GM15510 (cell line): Measurements from ENCODE around the gene OLFM1.

Source experiments
- POLR2A ChIP-seq: IDR thresholded peaks from 3 replicates; pipeline ENCODE4 v1.6.1; 2011; ENCODE audit warnings: borderline replicate concordance; ENCODE audit not compliant: insufficient read length; ENCODE audit errors: extremely low read depth

Gene OLFM1

DNA sequence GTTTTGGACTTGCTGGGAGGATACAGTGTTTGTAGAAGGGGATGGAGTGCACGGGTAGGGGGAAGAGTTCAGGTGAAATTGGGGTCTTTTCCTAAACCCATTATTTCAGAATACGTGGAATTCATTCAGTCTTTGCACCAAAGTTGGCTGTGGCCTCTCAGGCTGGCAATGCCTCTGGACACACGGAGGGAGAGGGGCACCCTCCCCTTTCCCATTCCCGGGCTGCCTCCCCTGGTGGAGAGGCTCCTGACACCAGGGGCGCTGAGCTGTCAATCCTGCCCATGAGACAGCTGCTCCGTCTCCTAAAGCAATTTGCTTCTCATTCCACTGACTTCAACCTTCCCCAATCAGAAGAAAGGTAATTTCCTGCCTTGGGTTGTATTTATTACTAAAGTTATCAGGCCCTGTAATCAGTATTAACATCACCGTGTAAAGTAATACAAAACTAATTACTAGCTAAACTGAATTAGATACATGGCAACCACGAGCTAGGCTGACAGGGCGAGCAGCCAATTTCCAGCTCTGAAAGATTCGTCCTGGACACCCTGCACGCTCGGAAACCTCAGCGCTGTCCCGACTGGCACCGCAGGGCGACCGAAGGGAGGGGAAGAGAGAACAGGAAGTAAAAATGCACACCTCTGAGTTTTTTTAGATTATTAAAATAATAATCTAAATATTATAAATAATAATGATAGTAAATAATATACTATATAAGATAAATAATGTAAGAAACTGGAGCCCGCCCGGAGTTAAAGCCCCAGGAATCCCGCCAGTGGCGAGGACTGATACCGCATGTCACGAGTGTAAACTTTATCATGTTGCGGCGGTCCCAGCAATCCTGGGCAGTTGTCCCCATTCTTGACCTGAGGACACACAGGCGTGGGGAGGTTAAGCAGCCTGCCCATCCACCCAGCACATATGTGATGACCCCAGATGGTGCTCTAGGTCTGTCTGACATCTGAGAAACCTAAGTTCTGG is 6.9 kb upstream of the OLFM1 start:
- TF ChIP-seq POLR2A, result no peak

DNA sequence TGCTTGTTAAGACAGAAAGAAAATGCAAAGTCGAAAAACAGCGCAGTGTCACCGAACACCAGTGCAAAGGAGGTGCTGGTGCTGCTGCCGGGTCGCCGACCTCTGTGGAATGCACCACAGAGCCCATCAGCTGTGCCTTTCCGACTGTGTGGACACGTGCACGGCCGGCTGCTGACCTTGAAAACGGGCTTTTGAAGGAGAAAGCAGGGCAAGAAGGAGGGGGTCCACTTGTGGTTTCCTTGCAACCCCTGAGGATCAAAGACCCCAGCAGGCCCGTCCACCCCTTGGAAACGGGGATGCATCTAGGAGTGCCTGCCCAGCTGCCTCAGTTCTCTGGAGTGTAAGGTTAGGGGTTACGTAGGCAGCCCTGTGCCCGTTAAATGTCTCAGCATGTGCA is 6.2 kb upstream of the OLFM1 start:
- TF ChIP-seq POLR2A, result no peak

DNA sequence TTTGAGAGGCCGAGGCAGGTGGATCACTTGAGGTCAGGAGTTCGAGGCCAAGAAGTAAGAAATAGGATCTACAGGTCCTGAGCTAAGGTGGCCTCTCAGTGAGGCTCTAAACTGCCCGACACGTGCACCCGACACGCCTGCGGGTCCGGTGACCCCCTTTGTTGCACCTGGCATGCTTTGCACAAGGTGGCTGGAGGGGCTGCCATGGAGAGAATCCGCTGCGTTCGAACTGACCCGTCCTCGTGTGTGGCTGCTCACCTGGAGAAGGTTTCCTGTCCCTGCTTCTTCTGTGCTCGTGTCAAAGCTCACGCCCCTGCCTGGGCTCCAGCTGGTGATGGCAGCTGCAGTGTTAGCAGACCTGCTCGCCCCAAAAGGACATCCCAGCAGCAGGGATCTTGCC is 5.7 kb upstream of the OLFM1 start:
- no peak for TF ChIP-seq POLR2A

DNA sequence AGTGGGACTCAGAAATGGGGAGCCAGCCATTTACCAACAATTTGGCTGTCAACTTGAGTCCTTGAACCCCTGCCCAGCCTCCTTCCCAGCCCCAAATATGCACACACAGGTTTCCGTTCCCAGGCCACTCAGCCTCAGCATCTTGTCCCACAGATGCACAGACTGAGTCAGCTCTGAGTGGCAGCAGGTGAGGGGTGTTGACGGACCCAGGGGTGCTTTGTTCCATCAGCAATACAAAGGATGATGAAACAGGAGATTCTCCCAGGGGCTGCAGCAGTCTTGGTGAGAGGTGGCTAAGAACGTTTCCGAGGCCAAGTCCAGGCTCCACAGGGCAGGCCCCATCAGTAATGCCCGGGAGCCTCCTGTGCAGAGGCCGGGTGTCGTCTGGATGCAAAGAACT is 4.9 kb upstream of the OLFM1 start:
- TF ChIP-seq POLR2A, result no peak

DNA sequence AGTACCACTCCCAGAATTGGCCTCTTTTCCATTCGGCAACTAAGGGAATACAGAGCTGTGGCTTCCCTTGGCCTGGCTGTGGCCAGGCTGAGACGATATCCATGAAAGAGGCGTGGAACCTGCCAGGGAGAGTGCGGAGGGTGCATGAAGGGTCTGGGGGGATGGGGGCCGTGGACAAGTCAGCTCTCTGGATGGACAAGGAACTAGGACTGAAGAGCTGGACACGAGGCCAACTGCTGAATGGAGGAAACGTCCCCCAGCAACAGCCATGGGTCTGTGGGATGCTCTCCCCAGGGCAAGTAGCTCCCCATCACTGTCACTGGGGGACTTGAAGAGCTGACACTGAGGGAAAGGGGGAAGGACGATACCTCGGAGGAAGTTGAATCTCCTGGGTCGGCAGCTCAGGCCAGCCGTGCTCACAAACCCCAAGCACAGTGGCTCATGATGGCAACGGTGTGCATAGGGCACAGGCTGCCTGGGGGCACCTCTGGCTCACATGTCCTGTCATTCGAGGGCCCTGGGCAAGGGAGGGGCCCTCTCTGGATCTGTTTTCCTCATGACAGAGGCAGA is 4.1 kb upstream of the OLFM1 start:
- no peak for TF ChIP-seq POLR2A

DNA sequence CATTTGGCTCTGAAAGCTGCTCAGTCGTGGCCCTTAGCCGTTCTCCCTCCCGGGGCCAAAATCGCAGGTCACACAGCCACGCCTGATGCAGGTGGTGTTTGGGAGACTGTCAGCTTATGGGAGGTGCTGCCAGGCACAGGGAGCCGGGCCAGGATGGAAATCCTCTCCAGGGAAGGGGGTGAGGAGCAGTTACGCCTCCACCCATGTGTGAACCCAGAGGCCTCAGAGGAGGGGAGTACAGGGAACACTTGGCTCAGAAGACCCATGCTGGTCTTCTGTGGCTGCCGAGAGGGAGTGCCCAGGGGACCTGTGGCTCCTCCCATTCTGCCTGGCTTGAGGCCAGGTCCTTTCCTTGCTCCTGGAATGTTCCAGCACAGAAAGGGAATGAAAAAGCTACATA is 3.6 kb upstream of the OLFM1 start:
- no peak for TF ChIP-seq POLR2A

DNA sequence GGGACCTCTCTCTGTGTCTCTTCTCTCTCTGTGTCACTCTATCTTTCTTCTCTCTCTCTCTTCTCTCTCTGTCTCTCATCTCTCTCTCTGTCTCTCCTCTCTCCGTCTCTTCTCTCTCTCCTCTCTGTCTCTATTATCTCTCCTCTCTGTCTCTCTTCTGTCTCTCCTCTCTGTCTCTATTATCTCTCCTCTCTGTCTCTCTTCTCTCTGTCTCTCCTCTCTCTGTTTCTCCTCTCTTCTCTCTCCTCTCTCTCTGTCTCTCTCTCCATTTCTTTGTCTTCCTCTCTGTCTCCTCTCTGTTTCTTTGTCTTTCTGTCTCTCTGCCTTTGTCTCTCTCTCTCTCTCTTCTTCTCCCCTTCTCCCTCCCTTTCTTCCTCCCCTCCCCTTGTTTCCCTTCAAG is 3.2 kb upstream of the OLFM1 start:
- no peak for TF ChIP-seq POLR2A

DNA sequence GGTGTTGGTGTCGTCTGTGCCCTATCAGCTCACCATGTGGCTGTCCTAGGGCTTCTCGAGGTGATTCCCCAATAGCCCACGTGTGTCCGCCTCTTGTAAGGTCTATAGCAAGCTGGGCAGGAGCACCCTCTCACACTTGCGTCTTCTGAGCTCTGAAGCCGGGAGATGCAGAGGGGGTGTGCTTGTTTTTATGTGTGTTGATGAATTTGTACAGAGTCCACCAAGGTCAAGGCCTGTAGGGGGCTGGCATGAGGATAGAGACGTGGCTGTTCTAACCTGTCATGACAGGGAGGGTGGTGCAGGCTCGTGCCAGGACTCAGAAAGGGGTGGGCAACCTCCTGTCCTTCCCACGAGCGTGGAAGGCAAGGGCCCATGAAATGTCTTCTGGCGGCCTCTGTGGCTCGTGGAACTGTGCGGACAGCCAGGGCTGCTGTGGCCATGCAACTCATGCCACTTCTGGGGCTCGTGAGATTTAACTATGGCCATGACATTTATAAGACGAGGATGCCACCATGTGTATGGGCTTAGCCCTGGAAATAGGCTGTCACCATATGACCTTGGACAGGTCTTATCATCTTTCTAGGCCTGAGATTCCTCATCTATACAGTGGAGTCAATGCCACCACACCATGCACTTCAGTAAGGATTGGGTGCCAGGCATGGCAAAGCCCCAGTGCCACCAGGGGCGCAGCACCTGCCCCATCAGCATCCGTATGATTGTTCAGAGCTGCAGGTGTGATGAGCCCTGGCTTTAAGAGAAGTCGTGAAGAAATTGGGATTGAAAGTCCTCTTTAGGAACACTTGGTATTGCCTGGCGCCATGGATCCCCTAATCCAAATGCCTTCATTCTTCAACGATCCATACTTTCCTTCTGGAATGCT is 2.3 kb upstream of the OLFM1 start:
- no peak for TF ChIP-seq POLR2A

DNA sequence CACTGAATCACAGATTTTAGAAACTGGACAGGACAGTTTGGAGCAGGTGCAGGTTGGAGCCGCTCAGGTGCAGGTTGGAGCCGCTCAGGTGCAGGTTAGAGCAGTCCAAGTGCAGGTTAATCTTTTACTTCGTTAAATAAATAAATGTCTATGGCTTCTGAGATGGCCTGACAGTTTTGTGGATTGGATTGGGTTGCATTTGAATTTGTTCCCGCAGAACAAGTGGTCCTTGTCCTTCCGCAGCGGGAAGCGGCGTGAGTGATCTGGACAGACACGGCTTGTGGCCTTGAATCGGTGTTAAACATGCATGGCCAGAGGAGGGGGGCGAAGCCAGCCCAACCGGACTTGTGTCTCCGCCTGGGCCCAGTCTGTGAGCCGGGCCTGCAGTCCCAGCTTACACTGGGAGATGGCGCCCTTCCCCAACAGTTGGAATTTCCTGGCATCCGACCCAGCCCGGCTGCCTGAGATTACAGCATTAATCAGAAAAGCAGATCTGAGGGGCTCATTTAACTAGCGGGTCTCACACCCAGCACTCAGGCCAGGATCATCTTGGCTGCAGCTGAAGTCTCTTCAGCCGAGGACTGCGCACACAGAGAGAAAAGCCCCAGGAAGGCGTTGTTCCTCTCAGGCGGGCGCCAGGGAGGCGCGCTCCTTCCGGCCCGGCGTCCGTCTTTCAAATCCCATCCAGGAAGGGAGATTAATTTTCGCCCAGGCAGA is 1.5 kb upstream of the OLFM1 start:
- TF ChIP-seq POLR2A, result no peak

DNA sequence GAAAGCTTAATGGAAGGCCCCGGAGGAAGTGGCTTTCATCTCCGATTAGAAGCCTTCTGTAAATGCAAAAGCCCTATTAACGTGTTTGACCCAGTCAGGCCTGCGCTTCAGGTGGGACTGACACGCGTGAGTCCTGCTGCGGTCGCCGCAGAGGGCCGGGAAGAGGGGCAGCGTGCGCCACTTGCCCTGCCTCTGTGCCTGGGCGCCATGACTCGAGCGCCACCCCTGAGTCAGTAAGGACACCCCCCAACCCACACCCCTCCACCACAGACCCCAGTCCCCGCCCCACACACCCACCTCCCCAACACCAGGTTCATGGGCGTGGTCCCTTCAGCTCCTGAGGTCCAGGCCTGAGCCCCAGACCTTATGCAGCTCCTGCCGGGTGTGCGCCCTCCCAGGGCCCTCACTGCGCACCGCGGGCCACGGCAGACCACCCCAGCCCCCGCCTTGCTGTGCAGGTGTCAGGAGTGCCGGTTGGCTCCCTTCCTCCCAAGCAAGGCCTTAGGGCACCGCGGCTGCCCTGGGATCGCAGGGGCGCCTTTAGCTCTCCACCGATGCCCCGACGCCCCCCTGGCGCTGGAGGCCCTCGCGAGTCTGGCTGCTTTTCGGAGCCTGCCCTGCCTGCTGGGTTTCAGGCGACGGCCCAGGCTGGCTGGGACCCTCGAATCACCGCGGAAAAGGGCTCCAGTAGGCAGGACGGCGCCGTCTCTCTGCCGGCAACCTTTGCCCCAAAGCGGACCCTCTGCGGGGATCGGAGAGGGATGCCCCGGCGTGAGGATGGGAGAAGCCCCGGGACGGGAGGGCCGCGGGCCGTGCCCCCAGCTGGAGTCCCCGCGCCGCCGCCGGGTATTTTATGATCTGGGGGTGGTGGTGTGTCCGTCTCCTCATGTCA is 625 bp upstream of the OLFM1 start:
- TF ChIP-seq POLR2A, result no peak

DNA sequence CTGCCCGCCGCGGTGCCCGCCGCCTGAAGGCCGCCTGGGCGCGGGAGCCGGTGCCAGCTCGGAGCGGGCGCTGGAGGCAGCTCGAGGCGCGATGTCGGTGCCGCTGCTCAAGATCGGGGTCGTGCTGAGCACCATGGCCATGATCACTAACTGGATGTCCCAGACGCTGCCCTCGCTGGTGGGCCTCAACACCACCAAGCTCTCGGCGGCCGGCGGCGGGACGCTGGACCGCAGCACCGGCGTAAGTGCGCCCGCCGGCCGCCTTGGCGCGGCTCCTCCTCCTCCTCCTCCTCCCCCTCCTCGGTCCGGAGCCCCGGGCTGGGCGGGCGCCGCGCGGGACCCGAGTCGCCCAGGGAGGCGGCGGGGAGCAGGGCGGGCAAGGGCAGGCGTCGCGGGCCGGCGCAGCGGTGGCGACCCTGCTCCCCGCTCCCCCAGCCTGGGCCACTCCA is 455 bp downstream of the OLFM1 start:
- TF ChIP-seq POLR2A, result no peak

DNA sequence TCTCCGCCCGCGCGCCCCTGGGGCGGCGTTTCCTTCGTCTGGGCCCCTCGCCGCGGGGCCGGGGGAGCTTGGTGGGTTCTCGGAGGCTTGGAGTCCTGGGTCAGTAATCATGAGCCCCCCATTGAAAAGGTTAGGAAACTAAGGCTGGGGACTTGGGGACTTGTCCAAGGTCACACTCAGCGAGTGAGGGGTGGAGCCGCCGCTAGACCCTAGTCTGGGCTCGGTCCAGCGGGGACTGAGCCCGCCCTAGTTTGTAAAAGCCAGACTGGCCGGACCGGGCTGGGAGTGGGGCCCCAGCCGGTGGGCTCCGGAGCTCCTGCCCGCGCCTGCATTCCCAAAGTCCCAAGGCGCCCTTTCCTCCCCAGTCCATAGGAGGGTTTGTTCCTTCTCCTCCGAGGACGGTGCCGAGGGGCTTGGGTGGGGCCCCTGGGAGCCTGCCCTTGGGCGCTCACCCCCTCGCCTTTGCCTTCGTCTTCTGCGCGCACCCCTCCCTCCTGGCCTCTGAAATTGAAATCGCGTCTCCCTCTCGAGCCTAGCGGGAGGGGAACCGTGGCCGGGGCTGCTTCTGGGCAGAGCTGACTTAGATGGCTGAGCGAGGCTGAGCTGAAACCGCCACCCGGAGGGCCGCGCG is 995 bp downstream of the OLFM1 start:
- TF ChIP-seq POLR2A, result no peak
